ENCODE results near the gene UBE2D2. TPM values are rescaled to one million over a fixed set of nuclear protein-coding genes. Genes with fewer than 3 reads are reported as not detected.

The UBE2D2 gene
- total RNA-seq, 1 experiment from 2014 or later: 193 TPM

GRCh38 chr5:139552893-139553575, 8.1 kb upstream of the UBE2D2 start:
- H3K9me3 ChIP-seq: no peaks in the 10 kb centered on the region; the same call in 1 of the 2 replicates
- H3K36me3 Mint-ChIP-seq (ENCODE audit: insufficient read depth, unreplicated experiment): no peaks in the 10 kb centered on the region
- POLR2A ChIA-PET: no interaction called here
- intact Hi-C loops (cut with micrococcal nuclease; ENCODE audit: unreplicated experiment): no loop called here
- no peak overlapping the region for H3K4me3 ChIP-seq (ENCODE audit: low read depth, low read length)
- BruUV-seq (replicated peaks): no TSS peak
- no peaks in the 10 kb centered on the region for H3K36me3 ChIP-seq (ENCODE audit: control insufficient read depth, insufficient read depth, low read length)
- H3K4me1 ChIP-seq: no peaks in the 10 kb centered on the region
- no peaks in the 10 kb centered on the region for H3K27me3 ChIP-seq (replicated peaks; ENCODE audit: control insufficient read depth, insufficient read depth, low read length)
- TF ChIP-seq CTCF (IDR thresholded peaks at IDR 0.05; ENCODE audit: insufficient read depth in 1 of 2, low read depth in 1 of 2, low read length in 1 of 2, severe bottlenecking in 1 of 2, unreplicated experiment in 1 of 2): no peak
- DNase-seq: no peak
- no peaks in the 10 kb centered on the region for H3K4me1 Mint-ChIP-seq (ENCODE audit: low read depth, unreplicated experiment)
- H3K27me3 Mint-ChIP-seq (ENCODE audit: insufficient read depth, unreplicated experiment): no peaks in the 10 kb centered on the region
- no peak overlapping the region for H3K4me3 Mint-ChIP-seq (ENCODE audit: unreplicated experiment)
- H3K27ac Mint-ChIP-seq (ENCODE audit: unreplicated experiment): no peak overlapping the region
- CTCF ChIA-PET: no interaction called here
- no peaks in the 10 kb centered on the region for H3K9me3 Mint-ChIP-seq (ENCODE audit: unreplicated experiment)

GRCh38 chr5:139554264-139554663, 6.9 kb upstream of the UBE2D2 start:
- no peaks in the 10 kb centered on the region; the same call in 1 of the 2 replicates for H3K9me3 ChIP-seq
- intact Hi-C loops (cut with micrococcal nuclease; ENCODE audit: unreplicated experiment): no loop called here
- ChIA-PET CTCF (no interaction called here), POLR2A (no interaction called here)
- DNase-seq: no peak
- H3K27me3 ChIP-seq (replicated peaks; ENCODE audit: control insufficient read depth, insufficient read depth, low read length): no peaks in the 10 kb centered on the region
- TF ChIP-seq CTCF (IDR thresholded peaks at IDR 0.05; ENCODE audit: insufficient read depth in 1 of 2, low read depth in 1 of 2, low read length in 1 of 2, severe bottlenecking in 1 of 2, unreplicated experiment in 1 of 2): no peak
- no peak overlapping the region for H3K27ac Mint-ChIP-seq (ENCODE audit: unreplicated experiment)
- H3K4me1 Mint-ChIP-seq (ENCODE audit: low read depth, unreplicated experiment): no peaks in the 10 kb centered on the region
- H3K4me3 ChIP-seq (ENCODE audit: low read depth, low read length): no peak overlapping the region
- H3K27me3 Mint-ChIP-seq (ENCODE audit: insufficient read depth, unreplicated experiment): no peaks in the 10 kb centered on the region
- H3K9me3 Mint-ChIP-seq (ENCODE audit: unreplicated experiment): no peaks in the 10 kb centered on the region
- H3K36me3 ChIP-seq (ENCODE audit: control insufficient read depth, insufficient read depth, low read length): no peaks in the 10 kb centered on the region
- no peaks in the 10 kb centered on the region for H3K4me1 ChIP-seq
- BruUV-seq (replicated peaks): no TSS peak
- H3K36me3 Mint-ChIP-seq (ENCODE audit: insufficient read depth, unreplicated experiment): no peaks in the 10 kb centered on the region
- H3K4me3 Mint-ChIP-seq (ENCODE audit: unreplicated experiment): no peak overlapping the region

- Mint-ChIP-seq H3K9me3 (ENCODE audit: unreplicated experiment) (no peaks in the 10 kb centered on the region), H3K4me3 (ENCODE audit: unreplicated experiment) (no peak overlapping the region), H3K4me1 (ENCODE audit: low read depth, unreplicated experiment) (peaks cover 4% of the 10 kb centered on the region), H3K27ac (ENCODE audit: unreplicated experiment) (no peak overlapping the region), H3K27me3 (ENCODE audit: insufficient read depth, unreplicated experiment) (no peaks in the 10 kb centered on the region), H3K36me3 (ENCODE audit: insufficient read depth, unreplicated experiment) (peaks cover 20% of the 10 kb centered on the region)
- Histone ChIP-seq H3K27me3 (replicated peaks; ENCODE audit: control insufficient read depth, insufficient read depth, low read length) (no peaks in the 10 kb centered on the region), H3K4me3 (ENCODE audit: low read depth, low read length) (no peak overlapping the region), H3K9me3 (no peaks in the 10 kb centered on the region), H3K36me3 (ENCODE audit: control insufficient read depth, insufficient read depth, low read length) (no peaks in the 10 kb centered on the region), H3K4me1 (0 out of 2 replicates have a peak, but pooled peaks cover 4% of the 10 kb centered on the region)
- DNase-seq: no peak
- CTCF ChIA-PET: no interaction called here
- BruUV-seq (replicated peaks): no TSS peak
- POLR2A ChIA-PET: no interaction called here
- TF ChIP-seq CTCF (IDR thresholded peaks at IDR 0.05; ENCODE audit: insufficient read depth in 1 of 2, low read depth in 1 of 2, low read length in 1 of 2, severe bottlenecking in 1 of 2, unreplicated experiment in 1 of 2): no peak
- intact Hi-C loops (cut with micrococcal nuclease; ENCODE audit: unreplicated experiment): no loop called here
Measured at GRCh38 chr5:139557811-139558210, 3.3 kb upstream of the UBE2D2 start.
